HG02623 (cell line): ENCODE measurements around the gene LAMB1.

Source experiments
- ATAC-seq: cut with Tn5 transposase; IDR thresholded peaks from one replicate; pipeline ENCODE4 v1.9.1; 2021; ENCODE audit warnings: moderate library complexity; ENCODE audit not compliant: unreplicated experiment

The LAMB1 gene

GRCh38 chr7:107949443-107949935 is 53.5 kb downstream of the LAMB1 start:
- no peak for ATAC-seq

- ATAC-seq: no peak
These were observed 54.1 kb downstream of the LAMB1 start for GRCh38 chr7:107948645-107949442.

- ATAC-seq: no peak
These were observed 56.1 kb downstream of the LAMB1 start for GRCh38 chr7:107946881-107947280.

- no peak for ATAC-seq
These were observed 56.5 kb downstream of the LAMB1 start for GRCh38 chr7:107946451-107946850.

- no peak for ATAC-seq
These were observed 57.6 kb downstream of the LAMB1 start for GRCh38 chr7:107945332-107945731.

GRCh38 chr7:107944411-107945169 is 58.4 kb downstream of the LAMB1 start:
- ATAC-seq: no peak

- ATAC-seq: no peak
These were observed 59.9 kb downstream of the LAMB1 start for GRCh38 chr7:107943018-107943417.

- no peak for ATAC-seq
These were observed 62.0 kb downstream of the LAMB1 start for GRCh38 chr7:107940951-107941350.

- no peak for ATAC-seq
These were observed 63.1 kb downstream of the LAMB1 start for GRCh38 chr7:107939573-107940489.

GRCh38 chr7:107938456-107939250 is 64.3 kb downstream of the LAMB1 start:
- ATAC-seq: no peak

- ATAC-seq: no peak
These were observed 65.4 kb downstream of the LAMB1 start for GRCh38 chr7:107937531-107937930.

GRCh38 chr7:107936312-107936711 is 66.6 kb downstream of the LAMB1 start:
- ATAC-seq: no peak

GRCh38 chr7:107934991-107935770 is 67.8 kb downstream of the LAMB1 start:
- no peak for ATAC-seq

GRCh38 chr7:107933386-107934013 is 69.5 kb downstream of the LAMB1 start:
- ATAC-seq: no peak

- ATAC-seq: no peak
These were observed 70.2 kb downstream of the LAMB1 start for GRCh38 chr7:107932805-107933204.

- ATAC-seq: no peak
These were observed 71.0 kb downstream of the LAMB1 start for GRCh38 chr7:107931740-107932515.

- no peak for ATAC-seq
These were observed 76.5 kb downstream of the LAMB1 start for GRCh38 chr7:107926481-107926880.

GRCh38 chr7:107924841-107925504 is 78.0 kb downstream of the LAMB1 start:
- ATAC-seq: peak; percentile 90
